T1000 (cell line): ENCODE measurements around the gene PHOX2A.
A peak's percentile ranks its signal among the peaks of the same experiment; 100 is the strongest.

Experiments used
- DNase-seq: peaks from one replicate; lab custom pipeline; 2025; ENCODE audit warnings: mixed read lengths; lab: John Stamatoyannopoulos, UW

The PHOX2A gene

GRCh38 chr11:72249961-72250360 lies 6.0 kb upstream of the PHOX2A start:
- DNase-seq, result no peak

GRCh38 chr11:72247584-72247983 lies 3.6 kb upstream of the PHOX2A start:
- DNase-seq, result no peak

GRCh38 chr11:72245263-72245816 lies 1.4 kb upstream of the PHOX2A start:
- no peak for DNase-seq

- DNase-seq, result no peak
Observed at GRCh38 chr11:72244361-72245262, 636 bp upstream of the PHOX2A start.

- DNase-seq, result no peak
Observed at GRCh38 chr11:72243173-72244059, 560 bp downstream of the PHOX2A start.

GRCh38 chr11:72242141-72242540 lies 1.8 kb downstream of the PHOX2A start:
- no peak for DNase-seq

DNA sequence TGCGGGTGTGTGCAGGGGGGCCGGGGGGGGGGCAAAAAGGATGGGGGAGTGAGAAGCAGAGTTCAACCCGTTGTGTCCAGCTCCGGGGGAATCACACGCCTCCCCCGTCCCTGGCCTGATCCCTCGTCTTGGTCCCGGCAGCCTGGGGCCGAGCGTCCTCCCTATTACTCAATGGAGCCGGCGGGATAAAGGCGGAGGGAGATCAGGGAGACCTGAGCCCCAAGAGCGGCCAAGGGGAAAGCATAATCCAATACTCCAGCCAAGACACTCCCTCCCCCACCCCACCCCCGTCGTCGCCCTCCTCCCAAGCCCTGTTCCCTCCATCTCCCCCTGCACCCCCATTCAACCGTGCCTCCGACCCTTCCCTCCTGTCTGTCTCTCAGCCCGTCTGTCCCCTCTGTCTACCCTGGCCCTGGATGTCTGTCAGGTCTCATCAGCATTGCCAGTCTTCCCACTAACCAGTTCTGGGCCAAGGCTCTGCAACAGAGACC lies 2.6 kb downstream of the PHOX2A start:
- DNase-seq, result no peak

GRCh38 chr11:72240461-72241290 lies 3.3 kb downstream of the PHOX2A start:
- DNase-seq, result no peak

- DNase-seq, result no peak
Observed at GRCh38 chr11:72239849-72240460, 4.0 kb downstream of the PHOX2A start.

GRCh38 chr11:72239313-72239848 lies 4.6 kb downstream of the PHOX2A start:
- DNase-seq, result no peak

DNA sequence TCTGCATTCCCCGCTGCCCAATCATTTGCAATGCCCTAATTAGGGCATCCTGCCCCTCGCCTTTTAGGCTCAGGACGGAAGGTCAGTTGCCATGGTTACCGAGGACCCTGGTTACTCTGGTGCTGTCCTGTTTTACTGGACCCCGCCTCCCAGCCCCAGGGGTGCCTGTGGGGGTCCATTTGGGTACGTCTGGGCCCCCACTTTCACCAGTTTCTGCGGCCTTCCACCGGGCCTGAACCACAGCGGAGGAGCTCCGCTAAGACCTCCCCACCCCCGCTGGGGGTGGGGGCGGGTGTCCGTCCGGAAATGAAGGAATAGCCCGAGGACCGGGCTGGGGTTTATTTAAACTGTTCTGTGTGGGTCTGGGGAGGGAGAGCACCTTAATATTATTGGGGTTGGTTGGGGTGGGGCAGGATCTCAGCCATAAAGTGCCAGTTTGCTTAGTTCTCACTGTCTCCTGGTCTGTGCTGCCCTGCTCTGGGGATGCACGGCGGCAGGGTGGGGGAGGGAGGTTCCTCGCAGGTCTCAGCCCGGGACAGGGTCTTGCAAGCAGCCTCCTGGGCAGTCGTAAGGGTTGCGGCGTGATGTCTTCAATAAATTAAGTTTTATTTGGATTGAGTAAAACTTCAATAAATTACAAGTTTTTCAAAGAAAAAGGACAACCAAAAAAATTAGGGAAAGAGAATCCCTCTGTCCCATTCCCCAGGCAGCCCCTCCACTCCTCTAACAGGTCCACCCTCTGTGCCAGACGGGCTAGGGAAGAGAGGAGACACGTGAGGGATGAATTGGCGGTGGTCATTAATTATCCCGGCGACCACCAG lies 5.3 kb downstream of the PHOX2A start:
- DNase-seq, result no peak

- peak; percentile 23 for DNase-seq
Observed at GRCh38 chr11:72238040-72238450, 5.9 kb downstream of the PHOX2A start.

DNA sequence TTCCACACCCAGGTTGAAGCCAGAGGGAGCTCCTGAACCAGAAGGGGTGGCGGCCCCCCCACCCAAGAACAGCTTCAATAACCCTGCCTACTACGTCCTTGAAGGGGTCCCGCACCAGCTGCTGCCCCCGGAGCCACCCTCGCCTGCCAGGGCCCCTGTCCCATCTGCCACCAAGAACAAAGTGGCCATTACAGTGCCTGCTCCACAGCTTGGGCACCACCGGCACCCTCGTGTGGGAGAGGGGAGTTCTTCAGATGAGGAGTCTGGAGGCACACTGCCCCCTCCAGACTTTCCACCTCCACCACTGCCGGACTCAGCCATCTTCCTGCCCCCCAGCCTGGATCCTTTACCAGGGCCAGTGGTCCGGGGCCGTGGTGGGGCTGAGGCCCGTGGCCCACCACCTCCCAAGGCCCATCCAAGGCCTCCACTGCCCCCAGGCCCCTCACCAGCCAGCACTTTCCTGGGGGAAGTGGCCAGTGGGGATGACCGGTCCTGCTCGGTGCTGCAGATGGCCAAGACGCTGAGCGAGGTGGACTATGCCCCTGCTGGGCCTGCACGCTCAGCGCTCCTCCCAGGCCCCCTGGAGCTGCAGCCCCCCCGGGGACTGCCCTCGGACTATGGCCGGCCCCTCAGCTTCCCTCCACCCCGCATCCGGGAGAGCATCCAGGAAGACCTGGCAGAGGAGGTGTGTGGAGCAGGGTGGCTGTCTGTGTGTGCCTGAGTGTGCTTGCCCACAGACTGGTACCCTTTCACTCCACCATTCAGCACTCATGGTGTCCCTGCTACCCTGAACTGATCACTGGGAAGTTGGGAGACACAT lies 6.7 kb downstream of the PHOX2A start:
- DNase-seq, result no peak

DNA sequence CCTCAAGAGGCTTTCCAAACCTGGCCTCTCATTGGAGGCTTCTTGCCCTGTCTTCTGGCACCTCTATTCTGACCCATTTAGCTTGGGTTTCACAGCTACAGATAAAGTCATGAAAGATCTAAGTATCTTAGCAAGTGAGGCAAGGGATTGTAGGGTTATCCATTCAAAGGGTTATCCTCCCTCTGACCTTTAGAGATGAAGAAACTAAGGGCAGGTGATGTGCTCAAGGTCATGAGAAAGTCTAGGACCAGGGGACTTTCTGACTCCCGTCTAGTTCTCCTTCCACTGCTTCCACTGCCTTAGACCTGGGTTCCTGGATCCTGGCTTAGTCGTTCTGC lies 7.2 kb downstream of the PHOX2A start:
- no peak for DNase-seq

DNA sequence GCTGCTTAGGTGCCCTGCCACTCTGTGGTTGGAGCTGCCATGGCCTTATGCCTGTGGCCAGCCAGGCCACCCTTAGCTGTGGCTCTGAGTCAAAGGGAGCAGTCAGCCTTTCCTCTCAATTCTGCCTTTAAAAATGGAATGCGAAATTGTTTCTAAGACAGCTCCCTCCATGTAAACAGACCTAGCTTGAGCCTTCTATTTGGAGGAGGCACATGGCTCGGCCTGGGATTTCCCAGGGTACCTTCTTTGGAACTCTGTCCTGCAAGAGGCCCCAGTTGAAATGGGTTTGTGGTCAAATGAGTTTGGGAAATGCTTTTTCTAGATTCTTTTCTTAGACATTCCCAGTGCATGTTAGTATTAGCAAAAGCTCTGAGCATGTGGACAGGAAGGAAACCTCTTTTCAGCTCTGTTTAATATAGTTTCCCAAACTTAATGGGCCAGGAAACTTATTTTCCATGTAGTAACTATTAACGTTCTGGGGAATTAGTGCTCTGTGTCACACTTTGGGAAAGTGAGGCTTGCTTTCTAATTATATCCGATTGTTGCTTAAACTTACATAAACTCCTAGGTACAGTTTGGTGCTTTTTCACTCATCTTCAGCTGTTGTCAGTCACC lies 7.8 kb downstream of the PHOX2A start:
- DNase-seq, result no peak

DNA sequence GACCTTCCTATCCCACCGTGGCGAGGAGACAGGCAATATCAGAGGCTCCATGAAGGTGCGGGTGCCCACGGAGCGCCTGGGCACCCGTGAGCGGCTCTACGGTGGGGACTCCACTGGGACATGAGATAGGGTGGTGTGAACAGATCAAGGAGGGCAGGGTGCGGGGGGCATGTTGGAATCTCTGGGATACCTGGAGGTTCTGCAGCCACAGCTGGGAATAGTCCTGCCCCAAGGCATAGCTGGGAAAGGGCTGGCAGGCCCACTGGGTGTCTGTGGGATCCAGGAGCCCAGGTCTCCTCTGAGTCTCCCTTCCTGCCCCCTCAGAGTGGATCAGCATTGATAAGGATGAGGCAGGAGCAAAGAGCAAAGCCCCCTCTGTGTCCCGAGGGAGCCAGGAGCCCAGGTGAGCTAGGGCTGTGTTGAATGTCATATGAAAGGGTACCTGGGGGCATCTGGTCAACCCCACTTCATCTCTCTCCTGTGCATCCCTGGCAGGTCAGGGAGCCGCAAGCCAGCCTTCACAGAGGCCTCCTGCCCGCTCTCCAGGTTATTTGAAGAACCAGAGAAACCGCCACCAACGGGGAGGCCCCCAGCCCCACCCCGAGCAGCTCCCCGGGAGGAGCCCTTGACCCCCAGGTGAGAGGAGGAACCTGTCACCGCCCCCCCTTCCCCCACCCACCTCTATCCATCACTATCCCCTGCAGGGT lies 8.5 kb downstream of the PHOX2A start:
- DNase-seq, result no peak

GRCh38 chr11:72234920-72235319 lies 9.1 kb downstream of the PHOX2A start:
- DNase-seq, result no peak

DNA sequence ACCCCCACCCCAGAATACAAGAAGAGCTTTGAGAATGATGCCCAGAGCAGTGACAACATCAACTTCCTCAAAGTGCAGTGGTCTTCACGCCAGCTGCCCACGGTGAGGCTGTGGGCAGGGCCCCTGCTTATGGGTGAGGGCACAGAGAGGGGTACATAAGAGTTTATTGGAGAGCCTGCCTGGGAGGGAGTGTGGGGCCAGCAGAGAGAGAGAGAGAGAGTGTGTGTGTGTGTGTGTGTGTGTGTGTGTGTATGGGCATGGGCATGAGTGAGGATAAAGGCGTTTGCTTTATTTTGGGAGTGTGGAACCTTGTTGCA lies 9.5 kb downstream of the PHOX2A start:
- no peak for DNase-seq
